CD14-positive monocyte (primary cell): Measurements from ENCODE around the gene FGFRL1. TPM values are rescaled to one million over a fixed set of nuclear protein-coding genes. Genes with fewer than 3 reads are reported as not detected.

Source experiments
- DNase-seq, 3 donors: peaks; one replicate each; pipeline ENCODE4 v3.0.0-alpha.2; 2011 to 2022
- H2AFZ ChIP-seq: 2 replicates; pipeline ENCODE4 v1.6.0; 2012; ENCODE audit warnings: mild to moderate bottlenecking, low read depth, low read length, inconsistent platforms; ENCODE audit not compliant: insufficient read depth, poor library complexity, severe bottlenecking
- H3K27ac ChIP-seq, 2 donors: 1 replicate in 1 of 2; 2 replicates in 1 of 2; pipeline ENCODE4 v1.5.1; 2012 to 2013; ENCODE audit warnings: low read length in 2 of 2, control low read depth in 1 of 2, inconsistent platforms in 1 of 2, low read depth in 1 of 2, mild to moderate bottlenecking in 1 of 2
- H3K27me3 ChIP-seq, 2 donors: one replicate each; pipeline versions ENCODE4 v1.6.0 to v1.6.1; 2011 to 2013; ENCODE audit warnings: low read length in 2 of 2; ENCODE audit not compliant: control insufficient read depth in 2 of 2, insufficient read depth in 2 of 2
- H3K36me3 ChIP-seq, 2 donors: replicated peaks in 1 of 2; 1 replicate in 1 of 2; 2 replicates in 1 of 2; pipeline versions ENCODE4 v1.5.1 to v1.6.1; 2012 to 2013; ENCODE audit warnings: low read length in 2 of 2, control low read depth in 1 of 2, inconsistent platforms in 1 of 2, mild to moderate bottlenecking in 1 of 2; ENCODE audit not compliant: insufficient read depth in 2 of 2, control insufficient read depth in 1 of 2
- H3K4me1 ChIP-seq, 2 donors: 1 replicate in 1 of 2; 2 replicates in 1 of 2; pipeline versions ENCODE4 v1.5.1 to v1.6.1; 2012 to 2013; ENCODE audit warnings: low read length in 2 of 2, control low read depth in 1 of 2, inconsistent platforms in 1 of 2, mild to moderate bottlenecking in 1 of 2, moderate library complexity in 1 of 2; ENCODE audit not compliant: insufficient read depth in 2 of 2, control insufficient read depth in 1 of 2
- H3K4me2 ChIP-seq: replicated peaks from 2 replicates; pipeline ENCODE3; 2012; ENCODE audit warnings: low read length, moderate library complexity, mild to moderate bottlenecking; ENCODE audit not compliant: poor library complexity, severe bottlenecking; ENCODE audit errors: extremely low read depth
- H3K4me3 ChIP-seq, 3 experiments: fragments of 200-600 bp in 1 of 3; sonication (generic) in 1 of 3; replicated peaks in 1 of 3; 1 replicate in 2 of 3; 2 replicates in 1 of 3; pipeline ENCODE4 v1.5.1; 2011 to 2013; ENCODE audit warnings: low read length in 3 of 3, mild to moderate bottlenecking in 3 of 3, control low read depth in 2 of 3, low read depth in 2 of 3, inconsistent platforms in 1 of 3, moderate library complexity in 1 of 3
- H3K79me2 ChIP-seq: 2 replicates; pipeline ENCODE4 v1.6.0; 2012; ENCODE audit warnings: mild to moderate bottlenecking, control low read depth, inconsistent platforms, low read length, moderate library complexity; ENCODE audit not compliant: insufficient read depth
- H3K9ac ChIP-seq: 2 replicates; pipeline ENCODE4 v1.6.0; 2017; ENCODE audit warnings: low read length, mild to moderate bottlenecking; ENCODE audit not compliant: insufficient read depth, poor library complexity, severe bottlenecking
- H3K9me3 ChIP-seq, 2 donors: replicated peaks in 1 of 2; 1 replicate in 1 of 2; 2 replicates in 1 of 2; pipeline versions ENCODE4 v1.5.1 to v1.6.1; 2012 to 2013; ENCODE audit warnings: low read length in 2 of 2, control low read depth in 1 of 2; ENCODE audit not compliant: control insufficient read depth in 1 of 2, insufficient read depth in 1 of 2
- H4K20me1 ChIP-seq: 2 replicates; pipeline ENCODE4 v1.6.0; 2012; ENCODE audit warnings: mild to moderate bottlenecking, low read length, control low read depth, moderate library complexity; ENCODE audit not compliant: insufficient read depth
- H3K27ac Mint-ChIP-seq, 7 donors: one replicate each; pipeline ENCODE4 v1.8.0; 2020; ENCODE audit warnings: mild to moderate bottlenecking in 7 of 7, mixed read lengths in 7 of 7, moderate library complexity in 6 of 7, inconsistent platforms in 2 of 7
- H3K27me3 Mint-ChIP-seq, 3 donors: one replicate each; pipeline ENCODE4 v1.8.0; 2021 to 2022; ENCODE audit warnings: low read depth in 3 of 3, mild to moderate bottlenecking in 3 of 3, mixed read lengths in 3 of 3, moderate library complexity in 3 of 3, inconsistent platforms in 1 of 3
- H3K36me3 Mint-ChIP-seq, 2 donors: one replicate each; pipeline ENCODE4 v1.8.0; 2020; ENCODE audit warnings: mixed read lengths in 2 of 2, inconsistent platforms in 1 of 2, mild to moderate bottlenecking in 1 of 2
- H3K4me1 Mint-ChIP-seq: one replicate; pipeline ENCODE4 v1.8.0; 2020; ENCODE audit warnings: mild to moderate bottlenecking, mixed read lengths
- H3K4me3 Mint-ChIP-seq, 2 donors: one replicate each; pipeline ENCODE4 v1.8.0; 2020; ENCODE audit warnings: mild to moderate bottlenecking in 2 of 2, mixed read lengths in 2 of 2, moderate library complexity in 1 of 2
- H3K9me3 Mint-ChIP-seq, 7 donors: one replicate each; pipeline ENCODE4 v1.8.0; 2020 to 2022; ENCODE audit warnings: mixed read lengths in 7 of 7, mild to moderate bottlenecking in 6 of 7, moderate library complexity in 6 of 7, inconsistent platforms in 2 of 7
- WGBS: methylation state at CpG from one replicate; pipeline ENCODE4 v1.1.5; 2013; ENCODE audit warnings: missing lambda C conversion rate; ENCODE audit not compliant: insufficient coverage; 5-methylcytosine and 5-hydroxymethylcytosine counted together
- intact Hi-C, 2 donors: fragments of 100-400 bp; cut with micrococcal nuclease; formaldehyde crosslinking; loops; one replicate each; pipeline versions ENCODE4 v1.15.0 to v1.15.1; 2023
- polyA plus RNA-seq, 3 donors: library from polyadenylated mRNA; depleted of rRNA in 1 of 3; unstranded in 2 of 3; stranded (reverse) in 1 of 3; fragments of 300-500 nt in 2 of 3; fragments of >200 nt in 1 of 3; fragmentation: Illumina TruSeq in 2 of 3; gene quantifications; 1 replicate in 2 of 3; 2 replicates in 1 of 3; pipeline ENCODE4 v1.2.3, GENCODE V29; 2012 to 2021
- TF ChIP-seq, protein P1 (sequence below): fragments of 200-600 bp; IDR thresholded peaks from one replicate; pipeline ENCODE4 v1.8.0; 2022; ENCODE audit warnings: antibody characterized with exemption, mild to moderate bottlenecking

FGFRL1 gene
- polyA plus RNA-seq, 3 donors = 0.17 to 77.7 (median 0.28) TPM

DNA sequence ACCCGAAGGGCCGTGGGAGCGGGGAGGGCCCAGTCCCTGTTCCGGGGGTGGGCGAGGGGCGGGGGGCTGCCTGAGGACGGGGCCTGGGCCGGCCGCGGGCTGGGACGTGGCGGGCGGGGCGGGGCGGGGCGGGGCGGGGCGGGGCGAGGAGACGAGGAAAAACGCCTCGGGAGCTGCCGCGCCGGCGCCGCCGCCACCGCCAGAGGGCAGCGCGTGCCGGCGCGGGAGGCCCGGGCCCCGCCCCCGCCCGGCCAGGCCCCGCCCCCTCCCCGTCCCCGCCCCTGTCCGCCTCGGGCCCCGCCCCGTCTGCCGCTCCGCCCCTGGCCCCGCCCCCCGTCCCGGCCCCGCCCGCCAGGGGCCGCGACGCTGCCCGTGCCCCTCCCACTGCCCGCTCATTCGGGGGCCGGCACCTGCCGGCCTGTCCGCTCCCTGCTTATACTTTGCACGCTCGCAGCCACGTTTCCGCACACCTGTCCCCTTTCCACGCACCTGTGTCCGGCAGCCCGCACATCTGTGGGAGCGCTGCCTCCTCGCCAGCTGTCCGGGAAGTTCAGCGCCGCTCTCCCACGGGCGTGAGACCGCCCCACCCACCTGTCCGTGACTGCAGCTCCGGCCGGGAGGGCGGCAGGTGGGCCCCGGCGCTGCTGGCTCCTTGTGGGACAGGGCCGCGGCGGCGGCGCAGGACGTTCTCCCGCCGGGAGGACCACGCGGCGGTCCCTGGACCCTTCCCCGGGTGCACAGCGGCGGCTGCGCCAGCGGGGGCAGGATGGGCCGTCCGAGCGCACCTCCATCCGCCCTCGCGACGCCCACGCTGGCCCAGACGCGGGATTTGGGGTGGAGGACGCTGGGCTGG lies 1.7 kb upstream of the FGFRL1 start:
- Mint-ChIP-seq H3K27me3 (peaks cover 35 to 54% (median 35%) of the 10 kb centered on the region in 3 donors), H3K9me3 (peaks cover 6 to 29% (median 15%) of the 10 kb centered on the region in 7 donors), H3K4me3 (peak overlapping the region; percentile 83 to 90), H3K36me3 (peaks cover 0 to 2% of the 10 kb centered on the region in 2 donors), H3K4me1 (peaks cover 18% of the 10 kb centered on the region), H3K27ac (peak overlapping the region in 5 of 7 donors; percentile 77 to 88 (median 82))
- H3K27me3 ChIP-seq = peaks cover 4 to 51% of the 10 kb centered on the region in 2 donors
- peaks cover 0 to 9% of the 10 kb centered on the region in 2 donors for H3K9me3 ChIP-seq
- peak overlapping the region; percentile 48 to 82 for H3K27ac ChIP-seq
- TF ChIP-seq, protein P1, sequence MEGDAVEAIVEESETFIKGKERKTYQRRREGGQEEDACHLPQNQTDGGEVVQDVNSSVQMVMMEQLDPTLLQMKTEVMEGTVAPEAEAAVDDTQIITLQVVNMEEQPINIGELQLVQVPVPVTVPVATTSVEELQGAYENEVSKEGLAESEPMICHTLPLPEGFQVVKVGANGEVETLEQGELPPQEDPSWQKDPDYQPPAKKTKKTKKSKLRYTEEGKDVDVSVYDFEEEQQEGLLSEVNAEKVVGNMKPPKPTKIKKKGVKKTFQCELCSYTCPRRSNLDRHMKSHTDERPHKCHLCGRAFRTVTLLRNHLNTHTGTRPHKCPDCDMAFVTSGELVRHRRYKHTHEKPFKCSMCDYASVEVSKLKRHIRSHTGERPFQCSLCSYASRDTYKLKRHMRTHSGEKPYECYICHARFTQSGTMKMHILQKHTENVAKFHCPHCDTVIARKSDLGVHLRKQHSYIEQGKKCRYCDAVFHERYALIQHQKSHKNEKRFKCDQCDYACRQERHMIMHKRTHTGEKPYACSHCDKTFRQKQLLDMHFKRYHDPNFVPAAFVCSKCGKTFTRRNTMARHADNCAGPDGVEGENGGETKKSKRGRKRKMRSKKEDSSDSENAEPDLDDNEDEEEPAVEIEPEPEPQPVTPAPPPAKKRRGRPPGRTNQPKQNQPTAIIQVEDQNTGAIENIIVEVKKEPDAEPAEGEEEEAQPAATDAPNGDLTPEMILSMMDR = peak; percentile 34
- peak overlapping the region; percentile 89 for H3K4me2 ChIP-seq
- H3K9ac ChIP-seq = peak overlapping the region; percentile 76
- peak overlapping the region; percentile 72 to 82 (median 76) for H3K4me3 ChIP-seq
- peak; percentile 40 to 67 (median 64) for DNase-seq
- peak overlapping the region; percentile 94 for H2AFZ ChIP-seq
- no peaks in the 10 kb centered on the region for H3K79me2 ChIP-seq
- intact Hi-C loops = loop anchor here (2.0 to 10.0 kb wide), 5 partner anchors 37 to 575 kb away; partner anchors contain the start of genes DGKQ (in 2 of the 2), UVSSA (in 2 of the 2) and MAEA (in 1 of the 2)
- H3K36me3 ChIP-seq = no peaks in the 10 kb centered on the region
- H4K20me1 ChIP-seq = peaks cover 3% of the 10 kb centered on the region
- H3K4me1 ChIP-seq = peaks cover 23 to 43% of the 10 kb centered on the region in 2 donors
- WGBS = under 1% methylated on average over 74 of the region's 109 CpGs

DNA sequence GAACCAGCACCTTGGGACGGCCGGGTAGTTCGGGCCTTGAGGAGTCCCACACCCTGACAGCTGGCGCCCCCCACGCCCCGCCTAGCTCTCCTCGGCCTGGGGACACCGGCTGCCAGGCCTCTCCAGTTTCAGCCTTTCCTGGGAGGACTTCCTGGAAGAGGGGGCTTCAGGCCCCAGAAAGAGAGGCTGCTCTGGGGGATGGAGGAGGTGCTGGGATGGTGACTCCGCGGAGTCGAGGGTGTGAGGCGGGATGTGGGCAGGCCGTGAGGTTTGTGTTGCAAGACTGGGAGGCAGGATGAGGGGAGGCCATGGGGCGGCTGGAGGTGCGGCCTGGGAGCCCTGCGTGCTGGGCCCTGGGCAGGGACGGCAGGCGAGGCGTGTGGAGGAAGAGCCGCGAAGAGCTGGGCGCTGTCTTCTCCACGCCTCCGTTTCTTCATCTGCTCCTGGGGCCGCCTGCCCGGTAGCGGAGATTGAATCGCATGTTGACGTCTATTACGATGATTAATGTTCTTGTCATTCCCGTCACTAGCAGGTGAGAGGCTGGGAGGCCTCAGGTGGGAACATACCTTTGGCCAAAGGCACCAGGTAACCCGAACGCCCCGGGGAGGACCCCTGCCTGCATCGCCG lies 918 bp upstream of the FGFRL1 start:
- peak overlapping the region; percentile 60 to 82 (median 76) for H3K4me3 ChIP-seq
- H3K4me1 Mint-ChIP-seq = peaks cover 18% of the 10 kb centered on the region
- H3K4me1 ChIP-seq = peaks cover 23 to 43% of the 10 kb centered on the region in 2 donors
- DNase-seq = peak; percentile 72 to 86 (median 78)
- H3K36me3 ChIP-seq = no peaks in the 10 kb centered on the region
- peak overlapping the region; percentile 76 for H3K9ac ChIP-seq
- WGBS = under 1% methylated on average over 36 of the region's 36 CpGs
- no peaks in the 10 kb centered on the region for H3K79me2 ChIP-seq
- TF ChIP-seq, protein P1 = no peak
- peaks cover 6 to 27% (median 15%) of the 10 kb centered on the region in 7 donors for H3K9me3 Mint-ChIP-seq
- H3K4me2 ChIP-seq = peak overlapping the region; percentile 89
- peak overlapping the region; percentile 83 to 89 for H3K4me3 Mint-ChIP-seq
- intact Hi-C loops = loop anchor here (2.0 to 5.0 kb wide), 3 partner anchors 38 to 337 kb away; partner anchors contain the start of genes DGKQ (in 1 of the 2), MAEA (in 1 of the 2) and UVSSA (in 1 of the 2)
- peaks cover 0 to 2% of the 10 kb centered on the region in 2 donors for H3K36me3 Mint-ChIP-seq
- peaks cover 4 to 43% of the 10 kb centered on the region in 2 donors for H3K27me3 ChIP-seq
- peaks cover 3% of the 10 kb centered on the region for H4K20me1 ChIP-seq
- H3K27ac Mint-ChIP-seq = peak overlapping the region; percentile 54 to 90 (median 79)
- H2AFZ ChIP-seq = peak overlapping the region; percentile 85
- H3K9me3 ChIP-seq = peaks cover 0 to 9% of the 10 kb centered on the region in 2 donors
- peak overlapping the region; percentile 48 to 82 for H3K27ac ChIP-seq
- H3K27me3 Mint-ChIP-seq = peaks cover 33 to 47% (median 35%) of the 10 kb centered on the region in 3 donors
